HG03575 (cell line): Measurements from ENCODE around the gene IDS.
"Not testable (repeated sequence)": the region's sequence is repeated elsewhere in the genome, so short reads cannot be mapped to it uniquely, and the experiment has no call there.

ENCODE experiments used
- ATAC-seq: cut with Tn5 transposase; IDR thresholded peaks from one replicate; pipeline ENCODE4 v1.9.1; 2021; ENCODE audit not compliant: unreplicated experiment, insufficient number of reproducible peaks, low FRiP score; ENCODE audit errors: extremely low read depth

The IDS gene

DNA sequence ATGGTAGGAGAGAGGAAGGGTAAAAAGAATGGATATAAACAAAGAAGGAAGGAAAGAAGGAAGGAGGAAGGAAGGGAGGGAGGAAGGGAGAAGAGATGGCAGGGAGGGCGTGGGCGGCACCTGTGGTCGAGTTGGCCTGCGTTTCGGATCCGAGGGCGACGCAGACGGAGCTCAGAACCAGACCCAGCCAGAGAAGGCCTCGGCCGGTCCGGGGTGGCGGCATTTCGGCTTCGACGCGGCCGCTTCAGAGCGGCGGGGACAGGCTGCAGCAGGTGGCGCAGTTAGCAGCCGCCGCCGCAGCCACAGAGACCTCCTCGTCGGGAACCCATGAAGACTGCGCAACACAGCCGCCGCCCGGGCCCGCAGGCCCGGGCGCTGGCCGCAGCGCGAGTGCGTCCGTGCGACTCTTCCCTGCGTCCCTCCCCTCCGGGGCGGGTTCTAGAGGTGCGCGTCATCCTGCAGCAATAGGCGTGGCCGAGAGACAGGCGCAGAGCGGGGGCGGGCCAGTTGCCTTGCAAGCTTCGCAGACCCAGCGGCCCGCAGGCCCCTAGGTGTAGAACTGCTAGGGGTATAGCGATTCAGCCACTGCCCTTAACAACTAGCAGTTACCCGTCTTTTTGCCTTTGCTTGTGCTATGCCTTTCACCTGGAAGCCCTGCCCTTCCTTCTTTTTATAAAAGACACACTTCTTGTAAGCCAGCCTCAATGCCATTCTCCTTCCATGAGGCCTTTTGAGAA lies at the start of gene IDS:
IDS (minus strand) TSS at position 392 of the 737 bp plus-strand sequence; CDS start at position 223, 169 bp downstream.
- peak; percentile 51 for ATAC-seq

- not testable (repeated sequence) for ATAC-seq
Observed at GRCh38 chrX:149551939-149552248, 46.8 kb upstream of the IDS start.

GRCh38 chrX:149551245-149551938 lies 46.3 kb upstream of the IDS start:
- not testable (repeated sequence) for ATAC-seq

DNA sequence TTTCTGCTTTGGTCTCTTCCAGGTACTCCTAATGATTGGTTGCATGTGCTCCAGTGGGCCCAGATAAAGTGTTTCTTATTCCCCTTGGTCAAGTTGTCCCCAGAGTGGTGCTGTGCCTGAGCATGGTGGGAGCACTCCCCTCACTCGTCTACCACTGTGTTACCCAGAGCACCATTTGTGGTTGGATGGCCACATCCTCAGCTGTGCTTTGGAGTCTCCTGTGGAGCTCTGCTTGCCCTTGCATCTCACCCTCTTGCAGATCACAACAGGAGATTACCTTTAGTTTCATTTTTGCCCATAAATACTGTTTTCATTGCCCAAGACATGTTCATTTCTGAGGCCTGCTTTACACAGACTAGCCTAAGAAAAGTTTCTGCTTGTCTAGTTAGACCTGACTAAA lies 45.3 kb upstream of the IDS start:
- ATAC-seq: not testable (repeated sequence)

- not testable (repeated sequence) for ATAC-seq
Observed at GRCh38 chrX:149549701-149550100, 44.6 kb upstream of the IDS start, which contains the start of gene HSFX3. TSS of gene HSFX3 (minus strand) at chrX:149549924. CDS start at chrX:149549852, 72 bp downstream.

GRCh38 chrX:149547782-149548181 lies 42.7 kb upstream of the IDS start:
- ATAC-seq: not testable (repeated sequence)

GRCh38 chrX:149546962-149547361 lies 41.9 kb upstream of the IDS start:
- not testable (repeated sequence) for ATAC-seq

DNA sequence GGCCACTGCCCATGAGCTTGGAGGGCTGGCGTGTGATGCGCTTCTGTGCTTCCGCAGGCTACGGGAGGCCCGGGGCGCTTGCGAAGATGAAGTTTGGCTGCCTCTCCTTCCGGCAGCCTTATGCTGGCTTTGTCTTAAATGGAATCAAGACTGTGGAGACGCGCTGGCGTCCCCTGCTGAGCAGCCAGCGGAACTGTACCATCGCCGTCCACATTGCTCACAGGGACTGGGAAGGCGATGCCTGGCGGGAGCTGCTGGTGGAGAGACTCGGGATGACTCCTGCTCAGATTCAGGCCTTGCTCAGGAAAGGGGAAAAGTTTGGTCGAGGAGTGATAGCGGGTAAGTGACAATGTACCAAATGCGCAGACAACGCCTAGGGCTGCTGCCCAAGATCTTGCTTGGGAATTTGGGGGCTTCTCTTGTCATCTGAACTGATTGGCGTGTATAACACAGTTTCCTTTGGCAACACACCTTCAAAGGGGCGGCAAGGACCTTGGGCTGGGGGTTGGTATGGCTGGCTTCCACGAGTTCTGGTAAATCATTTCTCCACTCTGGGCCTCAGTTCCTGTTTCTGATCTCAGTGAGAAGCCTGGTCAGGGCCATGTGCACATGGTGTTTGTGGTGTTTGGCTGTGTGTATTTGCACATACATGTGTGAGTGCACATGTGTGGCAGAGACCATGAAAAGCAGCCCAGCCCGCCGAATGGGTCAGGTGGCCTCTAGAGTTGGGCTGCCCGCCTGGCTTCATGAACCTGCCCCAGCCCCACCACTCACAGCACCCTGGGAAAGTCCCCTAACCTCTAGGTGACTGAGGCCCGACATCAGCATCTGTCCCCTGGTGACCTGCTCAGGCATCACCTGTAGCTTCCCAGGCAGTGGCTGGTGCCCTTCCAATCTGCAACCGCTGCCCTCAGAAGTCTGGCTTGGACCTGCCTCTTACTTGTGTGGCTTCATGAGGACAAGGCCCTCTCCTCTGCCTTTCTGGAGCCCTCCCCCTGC lies 40.7 kb upstream of the IDS start:
- ATAC-seq: not testable (repeated sequence)

DNA sequence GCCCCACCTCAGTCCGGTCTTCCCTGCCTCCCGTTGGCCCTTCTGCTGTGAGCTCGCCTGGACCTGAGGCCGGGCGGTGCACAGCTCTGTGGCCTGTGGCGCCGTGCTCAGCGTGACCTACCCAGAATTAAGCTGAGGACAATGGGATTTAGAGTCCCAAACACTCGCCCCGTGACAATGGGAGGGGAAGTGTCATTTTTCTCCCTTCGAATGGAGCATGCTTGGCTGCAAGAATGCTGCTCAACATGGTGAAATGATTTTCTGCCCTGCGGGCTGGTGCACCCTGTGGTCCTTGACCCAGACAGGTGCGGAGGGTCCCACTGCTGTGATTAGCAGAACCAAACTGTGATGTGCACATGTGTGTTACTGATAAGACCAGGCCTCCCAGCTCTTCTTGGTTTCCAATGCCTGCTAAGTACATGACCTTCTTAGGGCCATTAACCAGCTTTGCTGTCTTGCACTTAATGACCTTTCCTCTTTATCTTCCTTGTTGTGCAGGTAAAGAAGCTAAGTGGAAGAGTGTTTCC lies 36.5 kb upstream of the IDS start:
- ATAC-seq: no peak

GRCh38 chrX:149540621-149541520 lies 35.8 kb upstream of the IDS start, which contains the start of gene EOLA1:
TSS of gene EOLA1 (plus strand) at chrX:149541012. CDS start at chrX:149545631, 4,619 bp downstream.
- ATAC-seq: peak; percentile 82

DNA sequence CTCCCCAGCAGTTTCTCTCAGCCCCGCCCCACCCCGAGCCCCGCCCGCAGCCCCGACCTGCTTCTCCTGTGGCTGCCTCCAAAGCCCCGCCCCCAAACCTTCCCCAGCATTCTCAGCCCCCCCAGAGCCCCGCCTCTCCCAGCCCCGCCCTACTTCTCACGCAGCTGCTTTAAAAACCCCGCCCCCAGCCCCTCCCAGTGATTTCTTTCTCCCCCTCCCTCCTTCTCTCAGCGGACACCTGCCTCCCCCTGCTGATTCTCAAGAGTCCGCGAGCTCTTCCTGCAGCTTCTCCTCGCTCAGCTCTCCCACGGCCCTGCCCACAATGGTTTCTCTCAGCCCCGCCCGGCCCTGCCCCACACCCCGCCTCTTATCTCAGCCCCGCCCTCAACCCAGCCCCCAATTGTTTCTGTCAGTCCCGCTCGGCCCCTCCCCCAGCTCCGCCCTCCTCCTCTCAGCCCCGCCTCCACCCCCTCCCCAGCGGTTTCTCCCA lies 35.1 kb upstream of the IDS start:
- ATAC-seq: no peak

GRCh38 chrX:149539283-149540130 lies 34.4 kb upstream of the IDS start:
- peak; percentile 28 for ATAC-seq

- ATAC-seq: not testable (repeated sequence)
Observed at GRCh38 chrX:149537474-149537873, 32.4 kb upstream of the IDS start.

DNA sequence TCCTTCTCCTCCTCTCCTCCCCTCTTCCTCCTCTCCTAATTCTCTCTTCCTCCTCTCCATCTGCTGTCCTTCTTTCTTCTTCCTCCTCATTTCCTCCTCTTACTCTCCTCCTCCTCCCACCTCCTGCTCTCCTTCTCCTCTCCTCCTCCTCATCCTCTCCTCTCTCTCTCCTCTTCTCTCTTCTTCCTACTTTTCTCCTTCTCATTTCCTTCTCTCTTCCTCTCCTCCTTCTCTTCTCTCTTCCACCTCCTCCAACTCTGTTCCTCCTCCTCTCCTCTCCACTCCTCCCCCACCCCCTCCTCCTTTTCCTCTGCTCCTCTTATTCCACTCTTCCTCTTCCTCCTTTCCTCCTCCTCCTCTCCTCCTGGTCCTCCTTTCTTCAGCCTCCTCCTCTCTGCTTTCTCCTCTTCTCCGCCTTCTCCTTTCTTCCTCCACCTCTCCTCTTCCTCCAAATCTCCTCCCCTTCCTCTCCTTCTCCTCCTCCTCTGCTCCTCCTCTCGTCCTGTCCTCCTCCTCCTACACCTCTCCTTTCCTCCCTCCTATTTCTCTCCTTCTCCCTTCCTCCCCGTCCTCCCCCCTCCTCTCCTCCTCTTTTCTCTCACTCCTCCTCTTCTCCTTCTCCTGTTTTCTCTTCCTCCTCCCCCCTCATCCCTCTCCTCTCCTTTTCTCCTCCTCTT lies 30.0 kb upstream of the IDS start:
- ATAC-seq: not testable (repeated sequence)

GRCh38 chrX:149533999-149534398 lies 28.9 kb upstream of the IDS start:
- not testable (repeated sequence) for ATAC-seq

- not testable (repeated sequence) for ATAC-seq
Observed at GRCh38 chrX:149532868-149533267, 27.8 kb upstream of the IDS start.
